GM23248 (cell line): ENCODE data around the gene BNIP5.

Source experiments
- EZH2 ChIP-seq: fragments of 200-600 bp; sonication (generic); IDR thresholded peaks from 2 replicates; pipeline ENCODE4 v1.6.1; 2018; ENCODE audit warnings: antibody characterized with exemption, mild to moderate bottlenecking; ENCODE audit not compliant: insufficient read depth, poor library complexity, severe bottlenecking
- EZH2phosphoT487 ChIP-seq: fragments of 200-600 bp; sonication (generic); IDR thresholded peaks from 2 replicates; pipeline ENCODE4 v1.6.1; 2018; ENCODE audit warnings: antibody characterized with exemption, moderate library complexity, mild to moderate bottlenecking, low read depth; ENCODE audit not compliant: insufficient read depth

- no peak for TF ChIP-seq EZH2phosphoT487
- no peak for TF ChIP-seq EZH2
Observed at GRCh38 chr6:36330366-36330765, 6.3 kb downstream of the BNIP5 start.
